C1 segment of cervical spinal cord (tissue), 14 donors: ENCODE results near the gene ZNF20.
"Not testable (repeated sequence)": the region's sequence is repeated elsewhere in the genome, so short reads cannot be mapped to it uniquely, and the experiment has no call there.

Experiments used
- DNase-seq, 14 donors: peaks; one replicate each; lab custom pipeline; 2025; lab: John Stamatoyannopoulos, UW

The ZNF20 gene

DNA sequence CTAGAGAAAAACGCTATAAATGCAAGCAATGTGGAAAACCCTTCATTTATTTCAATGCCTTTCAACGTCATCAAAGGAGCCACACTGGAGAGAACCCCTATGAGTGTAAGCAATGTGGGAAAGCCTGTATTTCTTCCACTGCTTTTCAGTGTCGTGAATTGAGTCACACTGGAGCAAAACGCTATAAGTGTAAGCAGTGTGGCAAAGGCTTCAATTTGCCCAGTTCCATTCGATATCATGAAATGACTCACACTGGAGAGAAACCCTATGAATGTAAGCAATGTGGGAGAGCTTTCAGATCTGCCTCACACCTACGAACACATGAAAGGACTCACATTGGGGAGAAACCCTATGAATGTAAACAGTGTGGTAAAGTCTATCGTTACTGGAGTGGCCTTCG lies 27.4 kb downstream of the ZNF20 start:
- DNase-seq: no peak

DNA sequence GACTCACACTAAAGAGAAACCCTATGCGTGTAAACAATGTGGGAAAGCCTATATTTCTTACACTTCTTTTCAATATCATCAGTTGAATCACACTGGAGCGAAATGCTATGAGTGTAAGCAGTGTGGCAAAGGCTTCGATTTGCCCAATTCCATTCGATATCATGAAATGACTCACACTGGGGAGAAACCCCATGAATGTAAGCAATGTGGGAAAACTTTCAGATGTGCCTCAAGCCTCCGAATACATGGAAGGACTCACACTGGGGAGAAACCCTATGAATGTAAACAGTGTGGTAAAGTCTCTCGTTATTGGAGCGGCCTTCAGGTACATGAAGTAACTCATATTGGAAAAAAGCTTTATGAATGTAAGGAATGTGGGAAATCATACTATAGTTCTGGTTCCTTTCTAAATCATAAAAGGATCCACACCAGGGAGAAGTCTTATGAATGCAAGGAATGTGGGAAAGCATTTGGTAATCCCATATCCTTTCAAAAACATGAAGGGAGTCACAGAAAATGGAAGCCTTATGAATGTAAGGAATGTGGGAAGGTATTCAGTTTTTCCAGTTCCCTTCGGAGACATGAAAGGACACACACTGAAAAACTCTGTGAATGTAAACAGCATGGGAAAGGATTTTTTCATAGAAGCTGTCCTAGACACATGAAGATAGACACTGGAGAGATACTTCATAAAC lies 28.1 kb downstream of the ZNF20 start:
- no peak for DNase-seq

DNA sequence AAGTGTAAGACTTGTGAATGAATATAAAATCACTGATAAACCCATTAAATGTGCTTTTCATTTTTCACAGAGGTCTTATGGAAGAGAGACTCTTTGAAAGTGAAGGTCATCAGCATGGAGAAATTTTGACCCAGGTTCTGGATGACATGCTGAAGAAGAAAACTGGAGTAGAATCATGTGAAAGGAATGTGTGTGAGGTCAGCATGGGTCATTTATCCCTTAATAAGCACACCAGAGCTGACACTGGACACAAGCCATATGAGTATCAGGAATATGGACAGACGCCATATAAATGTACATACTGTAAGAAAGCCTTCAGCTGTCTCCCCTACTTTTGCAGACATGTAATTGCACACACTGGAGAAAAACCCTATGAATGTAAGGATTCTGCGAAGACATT lies 29.0 kb downstream of the ZNF20 start:
- no peak for DNase-seq

DNA sequence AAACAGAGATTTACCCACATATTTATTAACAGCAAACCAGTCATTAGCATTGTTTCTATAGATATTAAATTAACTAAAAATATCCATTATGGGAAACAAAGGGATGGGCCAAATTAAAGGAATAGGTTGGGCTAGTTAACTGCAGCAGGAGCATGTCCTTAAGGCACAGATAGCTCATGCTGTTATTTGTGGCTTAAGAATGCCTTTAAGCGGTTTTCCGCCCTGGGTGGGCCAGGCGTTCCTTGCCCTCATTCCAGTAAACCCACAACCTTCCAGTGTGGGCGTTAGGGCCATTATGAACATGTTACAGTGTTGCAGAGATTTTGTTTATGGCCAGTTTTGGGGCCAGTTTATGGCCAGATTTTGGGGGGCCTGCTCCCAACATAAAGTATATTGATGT lies 36.2 kb downstream of the ZNF20 start:
- DNase-seq: not testable (repeated sequence)

DNA sequence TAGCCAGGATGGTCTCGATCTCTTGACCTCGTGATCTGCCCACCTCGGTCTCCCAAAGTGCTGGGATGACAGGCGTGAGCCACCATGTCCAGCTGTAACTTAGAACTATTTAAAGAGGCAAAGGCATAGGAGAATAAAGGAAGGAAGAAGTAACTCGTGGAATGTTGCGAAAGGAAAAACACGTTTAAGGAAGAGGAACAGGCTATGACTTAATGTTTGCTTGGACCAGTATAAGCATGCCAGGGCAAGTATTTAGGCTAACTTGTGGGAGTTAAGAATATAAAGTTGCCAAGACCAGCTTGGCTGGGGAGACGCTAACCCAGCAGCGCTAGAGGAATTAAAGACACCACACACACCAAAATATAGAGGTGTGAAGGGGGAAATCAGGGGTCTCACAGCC lies 42.1 kb downstream of the ZNF20 start:
- no peak for DNase-seq

DNA sequence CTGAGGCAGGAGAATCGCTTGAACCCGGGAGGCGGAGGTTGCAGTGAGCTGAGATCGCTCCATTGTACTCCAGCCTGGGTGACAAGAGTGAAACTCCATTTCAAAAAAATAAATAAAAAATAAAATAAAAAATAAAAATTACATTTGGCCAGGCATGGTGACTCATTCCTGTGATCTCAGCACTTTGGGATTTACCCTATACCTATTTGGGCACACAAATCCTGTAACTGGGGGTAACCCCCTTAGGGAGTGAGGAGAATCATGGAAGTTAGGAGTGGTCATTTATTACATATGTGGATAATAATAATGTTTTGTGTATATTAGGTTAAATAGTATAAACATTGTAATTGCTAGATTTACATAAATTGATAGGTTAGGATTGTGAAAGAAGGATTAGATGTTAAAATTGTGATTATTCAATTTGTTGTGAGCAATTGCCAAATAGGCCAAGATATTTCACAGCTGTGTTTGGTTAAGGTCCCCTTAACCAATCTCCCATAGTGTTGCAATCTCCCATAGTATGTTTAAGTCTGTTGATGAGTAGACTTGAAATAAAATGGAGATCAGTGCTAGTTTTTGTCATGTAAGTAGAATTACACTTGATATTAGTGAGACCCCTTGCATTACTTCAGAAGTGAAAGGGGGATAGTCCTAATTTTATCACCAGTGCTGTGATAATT lies 44.9 kb downstream of the ZNF20 start:
- DNase-seq: no peak

DNA sequence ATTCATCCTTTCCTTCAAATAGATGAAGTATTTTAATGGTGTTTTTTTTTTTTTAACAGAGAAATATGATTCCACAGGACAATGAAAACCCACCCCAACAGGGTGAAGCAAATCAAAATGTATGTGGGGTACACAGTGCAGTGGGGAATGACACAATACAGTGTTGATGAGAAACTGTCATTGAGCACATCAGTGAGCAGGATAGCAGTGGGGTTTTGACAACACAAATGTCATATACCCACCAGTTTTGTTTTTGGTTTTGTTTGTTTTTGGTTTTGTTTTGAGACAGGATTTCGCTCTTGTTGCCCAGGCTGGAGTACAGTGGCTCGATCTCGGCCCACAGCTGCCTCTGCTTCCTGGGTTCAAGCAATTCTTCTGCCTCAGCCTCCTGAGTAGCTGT lies 46.4 kb downstream of the ZNF20 start:
- DNase-seq: no peak

DNA sequence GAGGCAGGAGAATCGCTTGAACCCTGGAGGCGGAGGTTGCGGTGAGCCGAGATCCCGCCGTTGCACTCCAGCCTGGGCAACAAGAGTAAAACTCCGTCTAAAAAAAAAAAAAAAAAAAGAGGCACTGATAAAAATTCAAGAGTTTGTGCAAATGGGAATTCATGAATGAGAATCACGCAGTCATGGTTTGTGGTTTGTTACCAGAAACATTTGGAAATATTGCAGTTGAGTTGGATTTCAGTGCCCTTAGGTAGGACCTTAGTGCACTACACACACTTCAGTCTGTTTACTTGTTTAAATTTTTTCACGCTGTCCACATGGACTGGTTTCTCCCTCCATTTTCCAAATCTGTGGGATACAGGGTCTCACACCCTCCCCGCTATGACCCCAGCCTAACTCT lies 47.2 kb downstream of the ZNF20 start:
- no peak for DNase-seq

DNA sequence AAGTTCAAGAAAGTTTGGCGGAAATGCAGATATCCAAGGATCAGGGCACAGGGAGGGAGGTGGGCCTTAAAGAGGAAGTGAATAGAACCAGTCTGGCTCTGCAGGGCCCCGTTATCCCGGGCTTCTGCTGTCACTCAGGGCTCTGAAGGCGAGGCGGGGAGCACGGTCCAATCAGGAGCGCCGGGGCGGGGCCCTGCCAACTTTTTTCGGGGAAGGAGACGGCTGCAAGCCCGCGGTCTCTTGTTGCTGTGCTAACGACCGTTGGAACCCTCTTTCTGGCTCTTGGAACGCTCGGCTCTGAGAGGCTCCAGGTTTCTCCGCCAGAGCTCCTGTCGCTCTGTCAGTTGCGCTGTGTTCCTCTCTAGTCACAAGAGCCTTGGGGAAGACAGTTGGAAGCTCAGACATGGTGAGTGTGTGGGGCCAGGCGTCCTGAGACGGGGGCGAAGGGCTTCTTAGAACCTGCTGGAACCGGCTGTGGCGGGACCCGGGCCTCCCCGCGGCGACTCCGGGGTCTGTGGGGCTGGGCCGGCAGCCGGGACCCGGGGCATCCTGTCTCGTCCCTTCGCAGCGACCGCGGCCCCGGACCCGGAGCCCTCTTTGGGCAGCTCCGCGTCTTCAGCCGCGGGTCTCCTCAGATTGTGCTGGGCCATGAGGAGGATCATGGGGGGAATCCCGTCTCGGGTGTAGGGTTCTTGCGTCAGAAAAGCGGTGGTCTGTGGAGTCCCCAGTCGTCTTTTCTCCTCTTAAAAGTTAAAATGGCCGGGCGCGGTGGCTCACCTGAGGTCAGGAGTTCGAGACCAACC lies 47.9 kb downstream of the ZNF20 start:
- peak in 13 of 14 donors; percentile 7 to 79 (median 57) for DNase-seq

DNA sequence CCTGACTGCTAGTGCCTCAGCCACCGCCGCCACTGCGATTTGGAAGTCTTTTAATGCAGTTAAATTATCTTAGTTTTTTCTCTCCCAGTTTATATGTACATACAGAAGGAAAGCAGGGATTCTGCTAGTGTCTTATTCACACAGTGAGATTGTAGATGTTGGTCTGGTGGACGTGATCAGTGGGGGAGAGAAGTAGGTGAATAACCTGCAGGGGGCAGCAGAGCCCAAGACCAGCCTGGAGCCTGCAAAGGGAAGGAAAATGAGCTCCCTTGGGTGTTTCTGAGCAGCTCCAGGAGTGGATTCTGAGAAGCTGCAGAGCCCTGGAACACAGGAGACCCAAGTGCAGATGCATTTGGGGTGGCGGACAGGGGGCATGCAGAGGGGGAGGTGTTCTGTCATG lies 49.3 kb downstream of the ZNF20 start:
- DNase-seq: peak in 11 of 14 donors; percentile 0 to 50 (median 22)

DNA sequence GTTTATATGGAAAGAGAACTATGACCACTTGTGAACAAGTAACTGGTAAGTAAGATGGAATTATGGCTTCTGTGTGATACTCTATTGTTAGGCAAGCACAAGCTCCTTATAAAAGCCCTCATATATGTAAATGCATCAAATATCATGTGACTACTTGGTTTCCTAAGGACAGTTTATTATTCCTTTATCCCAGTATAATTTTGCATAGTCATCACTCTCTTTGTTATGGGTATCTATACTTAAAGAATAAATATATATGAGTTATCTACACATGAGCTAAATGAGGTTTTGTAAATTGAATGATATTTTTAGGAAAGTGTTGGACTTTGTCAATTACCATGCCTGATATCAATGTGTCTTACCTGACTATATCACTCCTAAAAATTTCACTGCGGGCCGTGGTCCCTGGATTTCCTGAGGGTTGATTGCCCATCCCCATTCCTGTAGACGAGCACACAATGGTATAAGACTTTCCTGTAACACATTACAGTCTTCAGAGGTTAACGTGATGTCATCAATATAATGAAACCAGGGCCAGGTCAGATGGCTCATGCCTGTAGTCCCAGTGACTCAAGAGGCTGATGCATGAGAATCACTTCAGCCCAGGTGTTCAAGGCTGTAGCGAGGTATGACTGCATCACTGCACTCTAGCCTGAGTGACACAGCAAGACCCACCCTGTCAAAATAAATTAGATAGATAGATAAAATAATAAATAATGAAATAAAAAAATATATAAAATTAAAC lies 54.9 kb downstream of the ZNF20 start:
- DNase-seq: no peak

DNA sequence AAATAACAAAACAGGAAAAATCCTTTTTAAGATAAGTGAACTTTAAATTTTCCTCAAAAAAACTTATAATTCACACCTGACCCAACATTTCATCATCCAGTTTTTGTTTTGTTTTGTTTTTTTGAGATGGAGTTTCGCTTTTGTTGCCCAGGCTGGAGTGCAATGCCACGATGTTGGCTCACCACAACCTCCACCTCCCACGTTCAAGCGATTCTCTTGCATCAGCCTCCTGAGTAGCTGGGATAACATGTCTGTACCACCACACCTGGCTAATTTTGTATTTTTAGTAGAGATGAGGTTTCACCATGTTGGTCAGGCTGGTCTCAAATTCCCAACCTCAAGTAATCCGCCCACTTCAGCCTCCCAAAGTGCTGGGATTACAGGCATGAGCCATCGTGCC lies 56.8 kb downstream of the ZNF20 start:
- DNase-seq: not testable (repeated sequence)
